Loucy (cell line): ENCODE data around the gene ABCC11.

Source experiments
- H2AFZ ChIP-seq: fragments of 200-600 bp; sonication (generic); 2 replicates; pipeline ENCODE4 v1.6.0; 2016; ENCODE audit warnings: antibody characterized with exemption, mild to moderate bottlenecking, low read length, moderate library complexity
- H3F3A ChIP-seq: fragments of 200-600 bp; 2 replicates; pipeline ENCODE4 v1.6.0; 2016; ENCODE audit warnings: antibody characterized with exemption, low read depth, mild to moderate bottlenecking
- H3K27me3 ChIP-seq: fragments of 200-600 bp; sonication (generic); 2 replicates; pipeline ENCODE4 v1.6.1; 2014; ENCODE audit warnings: low read length, mild to moderate bottlenecking; ENCODE audit not compliant: insufficient read depth, poor library complexity, severe bottlenecking
- H3K36me3 ChIP-seq: fragments of 200-600 bp; sonication (generic); 2 replicates; pipeline ENCODE4 v1.6.1; 2016; ENCODE audit warnings: low read length; ENCODE audit not compliant: insufficient read depth
- H3K4me1 ChIP-seq: fragments of 200-600 bp; sonication (generic); 2 replicates; pipeline ENCODE4 v1.5.1; 2014; ENCODE audit warnings: low read length, mild to moderate bottlenecking; ENCODE audit not compliant: insufficient read depth, poor library complexity, severe bottlenecking
- H3K4me2 ChIP-seq: fragments of 200-600 bp; sonication (generic); 2 replicates; pipeline ENCODE4 v1.6.0; 2014; ENCODE audit warnings: antibody characterized with exemption, low read length, low read depth, mild to moderate bottlenecking; ENCODE audit not compliant: poor library complexity, severe bottlenecking
- H3K4me3 ChIP-seq: fragments of 200-600 bp; sonication (generic); 2 replicates; pipeline ENCODE4 v1.5.1; 2014; ENCODE audit warnings: low read length, mild to moderate bottlenecking, mixed read lengths; ENCODE audit not compliant: poor library complexity, severe bottlenecking
- H3K79me2 ChIP-seq: fragments of 200-600 bp; sonication (generic); 2 replicates; pipeline ENCODE4 v1.6.1; 2014; ENCODE audit warnings: low read length; ENCODE audit not compliant: insufficient read depth
- H3K9ac ChIP-seq: fragments of 200-600 bp; sonication (generic); 2 replicates; pipeline ENCODE4 v1.6.0; 2014; ENCODE audit warnings: mild to moderate bottlenecking, low read depth, low read length, moderate library complexity; ENCODE audit not compliant: poor library complexity, severe bottlenecking
- H3K9me2 ChIP-seq: fragments of 200-600 bp; sonication (generic); replicated peaks from 2 replicates; pipeline ENCODE4 v1.6.1; 2016; ENCODE audit warnings: low read depth, low read length, mixed read lengths
- H3K9me3 ChIP-seq: fragments of 200-600 bp; sonication (generic); 2 replicates; pipeline ENCODE4 v1.6.1; 2014; ENCODE audit warnings: mild to moderate bottlenecking, antibody characterized with exemption, low read length, low read depth; ENCODE audit not compliant: insufficient read depth
- H4K20me1 ChIP-seq: fragments of 200-600 bp; sonication (generic); 2 replicates; pipeline ENCODE4 v1.6.0; 2014; ENCODE audit warnings: antibody characterized with exemption, low read length, mild to moderate bottlenecking; ENCODE audit not compliant: insufficient read depth, poor library complexity, severe bottlenecking
- EZH2phosphoT487 ChIP-seq: fragments of 200-600 bp; IDR thresholded peaks from 2 replicates; pipeline ENCODE4 v1.6.1; 2018; ENCODE audit warnings: antibody characterized with exemption, mild to moderate bottlenecking, moderate library complexity, borderline replicate concordance
- TF ChIP-seq, protein P1 (sequence below): fragments of 200-600 bp; sonication (generic); conservative IDR thresholded peaks from 2 replicates; pipeline ENCODE4 v1.5.1; 2014; ENCODE audit warnings: mild to moderate bottlenecking, antibody characterized with exemption, low read length

Gene ABCC11

DNA sequence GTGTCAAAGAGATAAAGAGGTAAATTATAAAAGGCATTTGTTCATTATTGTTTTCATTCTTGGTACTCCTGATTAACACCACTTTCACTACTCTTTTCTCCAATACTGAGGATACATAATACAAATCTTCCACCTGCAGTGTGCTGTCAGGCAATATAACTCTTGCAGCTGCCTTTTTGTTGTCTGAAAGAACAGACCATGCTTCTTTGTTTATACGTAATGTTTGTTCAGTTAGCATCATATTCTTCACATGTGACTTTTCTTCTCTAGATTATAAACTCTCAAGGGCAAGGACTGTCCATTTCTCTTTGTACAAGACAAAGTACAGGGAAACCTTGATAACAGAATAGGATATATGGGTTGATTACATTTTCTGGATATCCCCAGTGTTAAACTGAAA lies 14.2 kb upstream of the ABCC11 start:
- no peaks in the 10 kb centered on the region for H3F3A ChIP-seq
- no peak overlapping the region for H3K4me3 ChIP-seq
- TF ChIP-seq, protein P1, sequence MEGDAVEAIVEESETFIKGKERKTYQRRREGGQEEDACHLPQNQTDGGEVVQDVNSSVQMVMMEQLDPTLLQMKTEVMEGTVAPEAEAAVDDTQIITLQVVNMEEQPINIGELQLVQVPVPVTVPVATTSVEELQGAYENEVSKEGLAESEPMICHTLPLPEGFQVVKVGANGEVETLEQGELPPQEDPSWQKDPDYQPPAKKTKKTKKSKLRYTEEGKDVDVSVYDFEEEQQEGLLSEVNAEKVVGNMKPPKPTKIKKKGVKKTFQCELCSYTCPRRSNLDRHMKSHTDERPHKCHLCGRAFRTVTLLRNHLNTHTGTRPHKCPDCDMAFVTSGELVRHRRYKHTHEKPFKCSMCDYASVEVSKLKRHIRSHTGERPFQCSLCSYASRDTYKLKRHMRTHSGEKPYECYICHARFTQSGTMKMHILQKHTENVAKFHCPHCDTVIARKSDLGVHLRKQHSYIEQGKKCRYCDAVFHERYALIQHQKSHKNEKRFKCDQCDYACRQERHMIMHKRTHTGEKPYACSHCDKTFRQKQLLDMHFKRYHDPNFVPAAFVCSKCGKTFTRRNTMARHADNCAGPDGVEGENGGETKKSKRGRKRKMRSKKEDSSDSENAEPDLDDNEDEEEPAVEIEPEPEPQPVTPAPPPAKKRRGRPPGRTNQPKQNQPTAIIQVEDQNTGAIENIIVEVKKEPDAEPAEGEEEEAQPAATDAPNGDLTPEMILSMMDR: no peak
- no peak for TF ChIP-seq EZH2phosphoT487

DNA sequence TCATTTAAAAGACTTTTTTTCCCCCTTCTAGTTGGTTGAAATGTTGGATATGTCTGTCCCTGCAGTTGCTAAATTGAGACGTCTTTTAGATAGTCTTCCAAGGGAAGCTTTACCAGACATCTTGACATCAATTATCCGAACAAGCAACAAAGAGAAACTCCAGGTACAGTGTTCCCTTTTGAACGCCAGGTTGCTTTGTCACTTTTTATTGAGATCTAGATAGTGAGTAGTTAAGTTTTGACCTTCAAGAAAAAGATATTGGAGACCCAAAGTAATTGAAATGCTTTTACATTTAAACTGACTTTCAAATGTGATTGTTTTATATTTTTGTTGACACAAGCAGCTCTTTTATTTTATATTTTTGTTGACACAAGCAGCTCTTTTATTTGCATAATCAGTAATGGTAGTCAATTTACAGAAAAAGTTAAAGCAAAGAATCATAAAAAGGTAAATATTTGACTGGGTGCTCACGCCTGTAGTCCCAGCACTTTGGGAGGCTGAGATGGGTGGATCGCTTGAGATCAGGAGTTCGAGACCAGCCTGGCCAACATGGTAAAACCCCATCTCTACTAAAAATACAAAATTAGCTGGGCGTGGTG lies 9.3 kb upstream of the ABCC11 start:
- peaks cover 61% of the 10 kb centered on the region for H3K36me3 ChIP-seq
- H3K9me2 ChIP-seq: no peaks in the 10 kb centered on the region

More for the DNA sequence above, 14.2 kb upstream of the ABCC11 start:
- H3K36me3 ChIP-seq: peaks cover 68% of the 10 kb centered on the region
- H3K9me3 ChIP-seq: no peaks in the 10 kb centered on the region
- H4K20me1 ChIP-seq: no peaks in the 10 kb centered on the region
- no peaks in the 10 kb centered on the region for H3K79me2 ChIP-seq
- H3K4me1 ChIP-seq: no peaks in the 10 kb centered on the region
- no peaks in the 10 kb centered on the region for H3K9me2 ChIP-seq
- no peak overlapping the region for H3K4me2 ChIP-seq
- no peaks in the 10 kb centered on the region for H3K27me3 ChIP-seq
- no peak overlapping the region for H3K9ac ChIP-seq
- no peak overlapping the region for H2AFZ ChIP-seq

DNA sequence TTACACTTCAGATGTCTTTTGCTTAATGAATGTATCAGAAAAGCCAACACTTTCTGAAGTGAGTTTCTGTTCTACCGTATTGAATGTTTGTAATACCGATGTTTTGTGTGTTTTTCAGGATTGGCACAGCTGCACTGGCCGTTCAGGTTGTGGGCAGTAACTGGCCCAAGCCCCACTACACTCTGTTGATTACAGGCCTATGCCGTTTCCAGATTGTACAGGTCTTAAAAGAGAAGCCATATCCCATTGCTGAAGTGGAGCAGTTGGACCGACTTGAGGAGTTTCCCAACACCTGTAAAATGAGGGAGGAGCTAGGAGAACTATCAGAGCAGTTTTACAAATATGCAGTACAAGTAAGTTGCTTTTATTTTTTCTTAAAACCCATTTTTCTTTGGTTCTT lies 4.7 kb upstream of the ABCC11 start:
- peaks cover 25% of the 10 kb centered on the region for H4K20me1 ChIP-seq
- H2AFZ ChIP-seq: no peak overlapping the region
- H3K4me3 ChIP-seq: no peak overlapping the region
- peaks cover 30% of the 10 kb centered on the region; the same call in 1 of the 2 replicates for H3K36me3 ChIP-seq
- H3K9me3 ChIP-seq: no peaks in the 10 kb centered on the region
- TF ChIP-seq EZH2phosphoT487: no peak
- TF ChIP-seq, protein P1: no peak
- H3K79me2 ChIP-seq: peaks cover 36% of the 10 kb centered on the region
- no peak overlapping the region for H3K4me2 ChIP-seq
- no peaks in the 10 kb centered on the region for H3K9me2 ChIP-seq
- no peaks in the 10 kb centered on the region for H3F3A ChIP-seq
- H3K4me1 ChIP-seq: peaks cover 17% of the 10 kb centered on the region
- no peak overlapping the region for H3K9ac ChIP-seq
- H3K27me3 ChIP-seq: no peaks in the 10 kb centered on the region

More for the DNA sequence above, 9.3 kb upstream of the ABCC11 start:
- Histone ChIP-seq H3K4me1 (no peaks in the 10 kb centered on the region), H3K9me3 (no peaks in the 10 kb centered on the region), H3K27me3 (no peaks in the 10 kb centered on the region), H2AFZ (no peak overlapping the region), H3K9ac (no peak overlapping the region), H4K20me1 (peaks cover 7% of the 10 kb centered on the region), H3K4me3 (no peak overlapping the region), H3F3A (no peaks in the 10 kb centered on the region), H3K4me2 (no peak overlapping the region), H3K79me2 (0 out of 2 replicates have a peak, but pooled peaks cover 5% of the 10 kb centered on the region)
- TF ChIP-seq, protein P1: no peak
- no peak for TF ChIP-seq EZH2phosphoT487
